Measurements from ENCODE around the gene RIPPLY3.

RIPPLY3 gene

GRCh38 chr21:37060296-37060695 lies 53.8 kb downstream of the RIPPLY3 start:
- Histone ChIP-seq H3K27me3 (replicated peaks) (no peaks in the 10 kb centered on the region), H3K4me3 (ENCODE audit: low read depth, low read length) (no peak overlapping the region), H3K36me3 (replicated peaks) (no peaks in the 10 kb centered on the region), H3K27ac (peak overlapping the region; percentile 63)
- peak; percentile 98 for DNase-seq
- peak; percentile 31 for TF ChIP-seq CTCF (IDR thresholded peaks at IDR 0.05; ENCODE audit: low read depth, low read length, missing control alignments)
- in situ Hi-C loops (cut with HindIII; ENCODE audit: low pct_ligation_motif_present, low sequenced_read_pairs): no loop called here

- DNase-seq: peak; percentile 67
- H3K4me3 ChIP-seq (ENCODE audit: low read depth, low read length): no peak overlapping the region
- no peak for TF ChIP-seq CTCF (IDR thresholded peaks at IDR 0.05; ENCODE audit: low read depth, low read length, missing control alignments)
- no peak overlapping the region for H3K27ac ChIP-seq
- in situ Hi-C loops (cut with HindIII; ENCODE audit: low pct_ligation_motif_present, low sequenced_read_pairs): no loop called here
- no peaks in the 10 kb centered on the region for H3K27me3 ChIP-seq (replicated peaks)
- no peaks in the 10 kb centered on the region for H3K36me3 ChIP-seq (replicated peaks)
Observed at GRCh38 chr21:37061926-37062592, 55.6 kb downstream of the RIPPLY3 start.

- DNase-seq: no peak
- Histone ChIP-seq H3K27me3 (replicated peaks) (no peaks in the 10 kb centered on the region), H3K27ac (no peak overlapping the region), H3K36me3 (replicated peaks) (no peaks in the 10 kb centered on the region), H3K4me3 (ENCODE audit: low read depth, low read length) (no peak overlapping the region)
- TF ChIP-seq CTCF (IDR thresholded peaks at IDR 0.05; ENCODE audit: low read depth, low read length, missing control alignments): no peak
- in situ Hi-C loops (cut with HindIII; ENCODE audit: low pct_ligation_motif_present, low sequenced_read_pairs): no loop called here
Observed at GRCh38 chr21:37062593-37062935, 56.1 kb downstream of the RIPPLY3 start.

GRCh38 chr21:37063433-37063832 lies 56.9 kb downstream of the RIPPLY3 start:
- no peak for DNase-seq
- in situ Hi-C loops (cut with HindIII; ENCODE audit: low pct_ligation_motif_present, low sequenced_read_pairs): no loop called here

GRCh38 chr21:37064841-37065240 lies 58.3 kb downstream of the RIPPLY3 start:
- Histone ChIP-seq H3K4me3 (ENCODE audit: low read depth, low read length) (no peak overlapping the region), H3K36me3 (replicated peaks) (no peaks in the 10 kb centered on the region), H3K27me3 (replicated peaks) (no peaks in the 10 kb centered on the region), H3K27ac (no peak overlapping the region)
- TF ChIP-seq CTCF (IDR thresholded peaks at IDR 0.05; ENCODE audit: low read depth, low read length, missing control alignments): no peak
- in situ Hi-C loops (cut with HindIII; ENCODE audit: low pct_ligation_motif_present, low sequenced_read_pairs): no loop called here
- DNase-seq: no peak

More at GRCh38 chr21:37063433-37063832, 56.9 kb downstream of the RIPPLY3 start:
- H3K27ac ChIP-seq: no peak overlapping the region
- no peaks in the 10 kb centered on the region for H3K27me3 ChIP-seq (replicated peaks)
- no peak overlapping the region for H3K4me3 ChIP-seq (ENCODE audit: low read depth, low read length)
- no peaks in the 10 kb centered on the region for H3K36me3 ChIP-seq (replicated peaks)
- TF ChIP-seq CTCF (IDR thresholded peaks at IDR 0.05; ENCODE audit: low read depth, low read length, missing control alignments): no peak
